Stimulated activated CD8-positive, alpha-beta memory T cell treated with anti-CD3 and anti-CD28 coated beads, Interleukin-7, amount 100 ng/mL, for 48 hours (primary cell): Measurements from ENCODE around the gene LRRC49.
"Not testable (repeated sequence)": the region's sequence is repeated elsewhere in the genome, so short reads cannot be mapped to it uniquely, and the experiment has no call there.

ENCODE experiments used
- DNase-seq, 2 donors: peaks; one replicate each; pipeline ENCODE4 v3.0.0-alpha.2; 2020; ENCODE audit warnings: low read depth in 1 of 2; ENCODE audit errors: extremely low read depth in 1 of 2

Gene LRRC49

GRCh38 chr15:70920981-70921696 lies 28.5 kb downstream of the LRRC49 start:
- no peak for DNase-seq

GRCh38 chr15:70922119-70922518 lies 29.5 kb downstream of the LRRC49 start:
- no peak for DNase-seq

- no peak for DNase-seq
These were observed 30.9 kb downstream of the LRRC49 start for GRCh38 chr15:70923311-70924080.

DNA sequence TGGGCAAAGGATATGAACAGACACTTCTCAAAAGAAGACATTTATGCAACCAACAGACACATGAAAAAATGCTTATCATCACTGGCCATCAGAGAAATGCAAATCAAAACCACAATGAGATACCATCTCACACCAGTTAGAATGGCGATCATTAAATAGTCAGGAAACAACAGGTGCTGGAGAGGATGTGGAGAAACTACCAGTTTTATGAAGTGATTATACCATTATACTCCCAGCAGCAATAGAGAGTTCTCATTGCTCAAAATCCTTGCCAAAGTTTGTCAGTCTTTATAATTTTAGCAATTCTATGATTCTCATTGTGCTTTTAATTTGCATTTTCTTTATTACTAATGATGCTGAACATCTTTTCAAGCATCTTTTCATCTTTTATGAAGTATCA lies 34.3 kb downstream of the LRRC49 start:
- DNase-seq, result not testable (repeated sequence)

DNA sequence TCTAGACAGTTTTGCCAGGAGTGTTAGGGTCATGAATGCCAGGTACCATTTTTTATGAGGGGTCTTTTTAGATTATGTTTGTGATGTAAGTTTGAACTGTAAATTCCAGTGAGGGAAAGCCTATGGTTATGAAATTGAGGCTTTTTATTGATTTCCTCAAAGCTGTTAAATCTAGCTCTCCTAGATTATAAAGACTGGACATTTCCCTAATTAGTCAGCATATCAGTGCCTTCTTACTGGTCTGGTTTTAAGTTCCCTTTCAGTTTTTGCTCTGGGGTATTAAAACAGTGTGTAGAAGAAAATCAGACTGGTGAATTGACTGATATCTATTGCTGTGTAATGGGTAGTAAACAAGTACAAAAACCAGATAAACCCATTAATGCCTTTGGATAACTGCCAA lies 39.2 kb downstream of the LRRC49 start:
- no peak for DNase-seq

GRCh38 chr15:70932397-70932796 lies 39.8 kb downstream of the LRRC49 start:
- no peak for DNase-seq

GRCh38 chr15:70933411-70933810 lies 40.8 kb downstream of the LRRC49 start:
- no peak for DNase-seq

GRCh38 chr15:70935631-70936030 lies 43.0 kb downstream of the LRRC49 start:
- no peak for DNase-seq

DNA sequence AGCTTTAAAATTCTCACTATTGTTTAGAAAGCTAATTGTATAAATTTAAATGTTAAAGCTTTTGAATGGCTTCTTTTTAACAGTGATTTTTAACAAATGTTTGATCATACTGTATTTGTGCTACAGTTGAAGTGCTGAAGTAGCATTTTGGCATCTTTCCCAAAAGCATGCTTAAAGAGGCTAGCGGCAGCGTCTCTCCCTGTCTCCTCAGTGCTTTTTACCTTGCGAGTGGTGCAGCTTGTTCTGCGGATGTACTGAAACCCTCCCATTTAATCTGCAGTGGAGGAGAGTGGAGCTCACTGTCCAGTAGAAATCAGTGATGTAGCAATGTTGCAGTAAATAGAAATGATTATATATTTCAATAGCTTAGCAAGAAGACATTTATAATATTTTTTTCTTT lies 43.7 kb downstream of the LRRC49 start:
- DNase-seq, result no peak

DNA sequence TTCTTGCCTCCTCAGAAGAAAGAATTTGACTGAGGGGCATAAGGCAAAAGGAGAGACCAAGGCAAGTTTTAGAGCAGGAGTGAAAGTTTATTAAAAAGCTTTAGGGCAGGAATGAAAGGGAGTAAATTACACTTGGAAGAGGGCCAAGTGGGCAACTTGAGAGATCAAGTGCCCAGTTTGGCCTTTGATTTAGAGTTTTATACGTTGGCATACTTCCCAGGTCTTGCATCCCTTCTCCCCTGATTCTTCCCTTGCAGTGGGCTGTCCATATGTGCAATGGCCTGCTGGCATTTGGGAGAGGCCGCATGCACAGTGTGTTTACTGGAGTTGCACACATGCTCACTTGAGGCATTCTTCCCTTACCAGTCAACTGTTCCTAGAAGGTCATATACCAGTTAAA lies 50.7 kb downstream of the LRRC49 start:
- not testable (repeated sequence) for DNase-seq

DNA sequence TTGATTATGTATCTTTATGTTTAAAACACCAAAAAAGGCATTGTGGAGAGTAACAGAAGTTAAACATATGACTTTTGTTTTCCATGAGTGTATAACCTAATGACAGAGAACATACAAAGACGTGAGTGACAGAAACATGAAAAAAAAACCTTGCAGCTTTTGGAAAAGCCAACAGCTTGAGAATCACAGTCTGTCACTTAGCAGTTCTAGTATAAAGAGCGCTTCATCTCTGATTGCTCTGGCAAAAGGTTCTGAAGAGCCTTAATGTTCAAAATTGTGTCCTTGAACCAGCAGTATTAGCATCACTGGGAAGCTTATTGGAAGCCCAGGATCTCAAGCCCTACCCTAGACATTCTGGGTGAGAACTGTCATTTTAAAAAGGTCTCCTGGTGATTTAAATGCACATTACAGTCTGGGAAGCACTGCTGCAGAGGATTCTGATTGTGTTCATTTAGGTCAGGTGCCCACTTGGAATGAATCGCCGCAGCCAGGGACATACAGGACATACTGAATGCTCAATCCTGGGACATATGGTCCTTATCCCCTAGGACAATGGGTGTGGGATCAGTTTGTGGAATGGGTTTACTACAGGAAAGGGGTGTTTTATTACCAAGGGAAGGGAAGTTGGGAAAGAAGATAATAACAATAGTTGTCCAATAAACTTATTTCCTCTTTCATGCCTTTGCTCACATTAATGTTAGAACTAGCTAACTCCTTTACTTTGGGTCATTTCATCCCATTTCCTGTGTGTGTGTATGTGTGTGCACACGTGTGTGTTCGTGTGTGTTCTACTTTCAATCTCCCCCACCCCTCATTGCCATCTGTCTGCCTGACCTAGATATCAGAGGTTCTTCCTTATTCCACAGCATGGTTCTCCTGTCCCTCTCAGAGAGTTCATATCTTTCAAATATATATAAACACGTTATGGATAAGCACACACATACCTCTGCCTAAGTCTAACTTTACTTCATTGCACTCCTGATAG lies 55.0 kb downstream of the LRRC49 start:
- no peak for DNase-seq

DNA sequence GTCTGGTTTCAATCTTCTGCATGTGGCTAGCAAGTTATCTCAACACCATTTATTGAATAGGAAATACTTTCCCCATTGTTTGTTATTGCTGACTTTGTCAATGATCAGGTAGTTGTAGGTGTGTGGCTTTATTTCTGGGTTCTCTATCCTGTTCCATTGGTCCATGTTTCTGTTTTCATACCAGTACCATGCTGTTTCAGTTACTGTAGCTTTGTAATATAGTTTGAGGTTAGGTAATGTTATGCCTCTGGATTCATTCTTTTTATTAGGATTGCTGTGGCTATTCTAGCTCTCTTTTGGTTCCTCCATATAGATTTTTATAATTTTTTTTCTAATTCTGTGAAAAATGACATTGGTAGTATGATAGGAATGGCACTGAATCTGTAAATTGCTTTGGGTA lies 58.3 kb downstream of the LRRC49 start:
- DNase-seq, result no peak

- DNase-seq, result no peak
These were observed 61.5 kb downstream of the LRRC49 start for GRCh38 chr15:70954171-70954570.

DNA sequence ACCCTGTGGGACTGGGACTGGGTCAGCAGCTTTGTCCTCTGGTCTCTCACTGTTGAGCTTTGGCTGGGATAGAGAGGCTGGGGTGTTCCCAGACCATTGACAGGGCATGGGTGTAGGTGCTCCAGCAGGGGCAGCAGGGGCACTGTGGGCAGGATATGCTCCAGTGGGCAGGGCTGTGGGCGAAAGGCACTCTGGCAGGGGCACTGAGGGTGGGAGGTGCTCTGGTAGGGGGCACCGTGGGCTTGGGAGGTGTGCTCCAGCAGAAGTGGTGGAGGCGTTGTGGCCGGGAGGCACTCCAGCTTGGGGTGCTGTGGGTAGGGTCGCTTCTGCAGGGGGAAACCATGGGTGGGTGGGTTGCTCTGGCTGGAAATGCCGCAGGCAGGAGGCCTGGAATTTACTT lies 62.1 kb downstream of the LRRC49 start:
- DNase-seq, result no peak

- DNase-seq, result no peak
These were observed 62.5 kb downstream of the LRRC49 start for GRCh38 chr15:70955151-70955550.

GRCh38 chr15:70956201-70956995 lies 63.8 kb downstream of the LRRC49 start:
- DNase-seq, result no peak

DNA sequence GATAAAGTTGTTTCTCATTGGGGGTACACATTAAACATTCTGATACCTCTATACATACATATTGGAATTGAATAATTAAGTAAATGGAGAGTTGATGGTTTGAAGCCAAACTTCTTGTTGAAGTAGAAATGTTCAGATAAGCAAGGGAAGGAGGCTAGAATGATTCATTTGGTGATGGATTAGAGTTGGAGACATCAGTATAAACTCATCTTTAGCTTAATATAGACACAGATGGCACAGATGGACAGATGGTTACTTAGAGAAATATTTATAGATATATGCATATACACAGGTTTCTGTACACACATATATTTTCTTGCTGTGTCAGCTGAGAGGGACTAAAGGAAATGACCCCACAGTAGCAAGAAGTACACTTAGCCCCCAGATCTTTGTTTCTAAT lies 69.5 kb downstream of the LRRC49 start:
- DNase-seq, result no peak

DNA sequence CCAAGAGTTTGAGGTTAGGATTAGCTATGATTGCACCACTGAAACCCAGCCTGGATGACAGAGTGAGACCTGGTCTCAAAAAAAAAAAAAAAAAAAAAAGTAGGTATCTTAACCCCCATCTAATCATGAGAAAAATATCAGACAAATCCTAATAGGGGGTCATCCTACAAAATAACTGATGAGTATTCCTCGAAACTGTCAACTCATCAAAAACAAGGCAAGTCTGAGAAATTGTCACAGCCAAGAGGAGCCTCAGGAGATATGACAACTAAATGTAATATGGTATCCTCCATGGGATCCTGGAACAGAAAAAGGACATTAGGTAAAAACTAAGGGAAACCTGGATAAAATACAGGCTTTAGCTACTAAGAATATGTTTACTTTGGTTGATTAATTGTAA lies 70.6 kb downstream of the LRRC49 start:
- DNase-seq, result no peak

- no peak for DNase-seq
These were observed 71.4 kb downstream of the LRRC49 start for GRCh38 chr15:70964058-70964457.

- no peak for DNase-seq
These were observed 72.1 kb downstream of the LRRC49 start for GRCh38 chr15:70964686-70965085.
